PC-3 (cell line): ENCODE results near the gene SNX9. TPM values are rescaled to one million over a fixed set of nuclear protein-coding genes. Genes with fewer than 3 reads are reported as not detected.
"Not testable (repeated sequence)": the region's sequence is repeated elsewhere in the genome, so short reads cannot be mapped to it uniquely, and the experiment has no call there.

Experiments used
- ATAC-seq: fragments of 200-7000 bp; cut with Tn5 transposase; 2 replicates; pipeline ENCODE4 v1.9.1; 2020; ENCODE audit warnings: mild to moderate bottlenecking, moderate library complexity
- BruUV-seq: library from RNA; stranded (reverse); fragments of 400-500 nt; replicated peaks from 2 replicates; lab custom pipeline; 2021; lab: Mats Ljungman, UMichigan
- CTCF ChIA-PET: fragments of 300-600 bp; sonication (Branson Sonifier 250); formaldehyde crosslinking; loops from one replicate; lab custom pipeline; 2022; ENCODE audit warnings: antibody characterized with exemption; lab: Charles Lee
- POLR2A ChIA-PET: fragments of 300-600 bp; sonication (Branson Sonifier 250); formaldehyde crosslinking; loops from one replicate; lab custom pipeline; 2022; ENCODE audit warnings: antibody characterized with exemption; ENCODE audit not compliant: unreplicated experiment; lab: Charles Lee
- DNase-seq: peaks from one replicate; pipeline ENCODE4 v3.0.0-alpha.2; 2015
- H2AFZ ChIP-seq: fragments of 300-600 bp; sonication (generic); 2 replicates; pipeline ENCODE4 v1.6.0; 2016; ENCODE audit warnings: antibody characterized with exemption, low read length
- H3F3A ChIP-seq: fragments of 300-600 bp; sonication (generic); one replicate; pipeline ENCODE4 v1.6.0; 2017; ENCODE audit warnings: antibody characterized with exemption, low read length, control low read depth, mild to moderate bottlenecking; ENCODE audit not compliant: unreplicated experiment
- H3K27ac ChIP-seq: fragments of 300-600 bp; sonication (generic); 2 replicates; pipeline ENCODE4 v1.5.1; 2016; ENCODE audit warnings: mild to moderate bottlenecking, low read length
- H3K27me3 ChIP-seq: fragments of 300-600 bp; sonication (generic); 2 replicates; pipeline ENCODE4 v1.6.1; 2016; ENCODE audit warnings: low read length, mixed read lengths
- H3K36me3 ChIP-seq: fragments of 300-600 bp; sonication (generic); 2 replicates; pipeline ENCODE4 v1.6.1; 2016; ENCODE audit warnings: low read depth, mixed run types, low read length, mixed read lengths
- H3K4me1 ChIP-seq: fragments of 300-600 bp; sonication (generic); 2 replicates; pipeline ENCODE4 v1.5.1; 2016; ENCODE audit warnings: low read length; ENCODE audit not compliant: insufficient read depth
- H3K4me2 ChIP-seq: fragments of 300-600 bp; sonication (generic); 2 replicates; pipeline ENCODE4 v1.6.0; 2016; ENCODE audit warnings: low read length
- H3K4me3 ChIP-seq: fragments of 300-600 bp; sonication (generic); 2 replicates; pipeline ENCODE4 v1.5.1; 2016; ENCODE audit warnings: mild to moderate bottlenecking, low read length, mixed read lengths
- H3K79me2 ChIP-seq: fragments of 300-600 bp; sonication (generic); 2 replicates; pipeline ENCODE4 v1.6.1; 2017; ENCODE audit warnings: low read length, mixed read lengths
- H3K9ac ChIP-seq: fragments of 300-600 bp; sonication (generic); 2 replicates; pipeline ENCODE4 v1.6.0; 2016; ENCODE audit warnings: mild to moderate bottlenecking, low read length
- H3K9me2 ChIP-seq: fragments of 300-600 bp; sonication (generic); replicated peaks from 2 replicates; pipeline ENCODE4 v1.6.1; 2016; ENCODE audit warnings: mixed run types, low read length, mixed read lengths
- H3K9me3 ChIP-seq: fragments of 300-600 bp; sonication (generic); 2 replicates; pipeline ENCODE4 v1.6.1; 2016; ENCODE audit warnings: low read length, mixed read lengths
- H4K20me1 ChIP-seq: fragments of 300-600 bp; sonication (generic); 2 replicates; pipeline ENCODE4 v1.6.1; 2016; ENCODE audit warnings: low read length, mixed read lengths
- CTCF ChIP-seq: fragments of 300-600 bp; sonication (generic); conservative IDR thresholded peaks from 2 replicates; pipeline ENCODE4 v1.5.1; 2017; ENCODE audit warnings: antibody characterized with exemption, low read depth, mild to moderate bottlenecking, low read length
- EZH2 ChIP-seq: fragments of 300-600 bp; sonication (generic); IDR thresholded peaks from one replicate; pipeline ENCODE4 v1.6.1; 2017; ENCODE audit warnings: antibody characterized with exemption, mild to moderate bottlenecking, low read length; ENCODE audit not compliant: unreplicated experiment
- EZH2phosphoT487 ChIP-seq: fragments of 300-600 bp; sonication (generic); IDR thresholded peaks from 2 replicates; pipeline ENCODE4 v1.6.1; 2018; ENCODE audit warnings: mild to moderate bottlenecking, antibody characterized with exemption, low read length, borderline replicate concordance
- intact Hi-C: fragments of 100-400 bp; cut with micrococcal nuclease; formaldehyde crosslinking; loops from 2 replicates; pipeline ENCODE4 v1.9.0; 2023
- total RNA-seq: library from RNA; depleted of rRNA; stranded (reverse); fragments of >200 nt; gene quantifications from 2 replicates; pipeline ENCODE4 v1.2.3, GENCODE V29; 2014

SNX9 gene
- total RNA-seq, 1 experiment from 2014 or later = 18.0 TPM

DNA sequence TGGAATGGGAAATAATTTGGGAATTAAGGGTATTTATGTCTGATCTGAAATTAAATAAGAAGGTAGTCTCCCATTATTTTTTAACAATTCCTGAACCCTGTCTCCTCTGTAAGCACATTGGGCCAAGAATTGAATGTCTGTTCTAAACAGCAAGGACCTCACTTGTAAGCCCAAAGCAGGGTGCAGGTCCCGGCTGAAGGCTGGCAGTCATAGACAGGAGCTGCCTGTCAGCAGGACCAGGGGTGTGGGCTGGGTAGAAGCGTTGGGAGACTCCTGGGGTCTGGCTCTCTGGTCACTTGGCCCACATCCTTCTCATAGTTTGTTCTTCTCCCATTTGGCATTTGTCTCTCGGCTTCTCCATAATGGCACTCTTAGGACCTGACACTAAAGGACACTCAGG is 75.6 kb downstream of the SNX9 start:
- H3K4me2 ChIP-seq = no peak overlapping the region
- H3K27ac ChIP-seq = no peak overlapping the region
- ChIA-PET CTCF (no interaction called here), POLR2A (no interaction called here)
- H3K36me3 ChIP-seq = no peaks in the 10 kb centered on the region; the same call in 1 of the 2 replicates
- H3K79me2 ChIP-seq = no peaks in the 10 kb centered on the region
- no peak overlapping the region for H3K4me3 ChIP-seq
- H3K9me2 ChIP-seq = no peaks in the 10 kb centered on the region
- BruUV-seq = no TSS peak
- H3K9me3 ChIP-seq = no peaks in the 10 kb centered on the region
- H2AFZ ChIP-seq = no peak overlapping the region
- DNase-seq = no peak
- TF ChIP-seq CTCF (no peak), EZH2 (no peak), EZH2phosphoT487 (no peak)
- no peaks in the 10 kb centered on the region for H4K20me1 ChIP-seq
- H3F3A ChIP-seq = no peaks in the 10 kb centered on the region
- H3K4me1 ChIP-seq = no peaks in the 10 kb centered on the region; the same call in 1 of the 2 replicates
- H3K27me3 ChIP-seq = no peaks in the 10 kb centered on the region
- no peak overlapping the region for H3K9ac ChIP-seq
- intact Hi-C loops = no loop called here
- no peak for ATAC-seq

DNA sequence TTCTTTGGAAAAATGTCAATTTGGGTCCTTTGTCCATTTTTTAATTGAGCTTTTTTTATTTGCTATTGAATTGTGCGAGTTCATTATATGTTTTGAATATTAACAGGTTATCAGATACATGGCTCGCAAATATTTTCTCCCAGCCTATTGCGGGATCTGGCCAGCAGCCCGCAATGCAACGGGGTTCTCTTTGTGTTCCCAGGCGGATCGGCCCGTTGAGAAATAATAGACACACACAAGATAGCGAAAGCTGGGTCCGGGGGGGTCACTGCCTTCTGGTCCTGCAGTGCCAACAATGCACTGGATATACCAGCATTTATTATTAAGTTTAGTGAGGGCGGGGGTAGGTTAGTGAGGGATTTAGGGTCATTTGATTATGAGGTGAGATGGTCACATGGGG is 77.2 kb downstream of the SNX9 start:
- H3K79me2 ChIP-seq, H3K4me3 ChIP-seq, H3K4me2 ChIP-seq, H3F3A ChIP-seq, H3K9me2 ChIP-seq, H2AFZ ChIP-seq, H3K27me3 ChIP-seq, H3K9ac ChIP-seq, DNase-seq, CTCF ChIA-PET, H3K9me3 ChIP-seq, H4K20me1 ChIP-seq, H3K36me3 ChIP-seq, ATAC-seq, POLR2A ChIA-PET, intact Hi-C loops, BruUV-seq, H3K4me1 ChIP-seq, H3K27ac ChIP-seq: not testable (repeated sequence)

- ATAC-seq, H4K20me1 ChIP-seq, H3K4me3 ChIP-seq, H3K9me3 ChIP-seq, H3K27ac ChIP-seq, POLR2A ChIA-PET, H3K9me2 ChIP-seq, H3K9ac ChIP-seq, H3K36me3 ChIP-seq, H3K4me2 ChIP-seq, H2AFZ ChIP-seq, H3K79me2 ChIP-seq, intact Hi-C loops, H3K27me3 ChIP-seq, BruUV-seq, H3F3A ChIP-seq, H3K4me1 ChIP-seq: not testable (repeated sequence)
- peak; percentile 8 for DNase-seq
- CTCF ChIA-PET = interaction anchor here (0.6 kb wide), 1 partner anchor 305 kb away, joined by 5 read pairs; no protein-coding TSS in a partner anchor
These were observed 77.7 kb downstream of the SNX9 start for GRCh38 chr6:157900751-157901150.

DNA sequence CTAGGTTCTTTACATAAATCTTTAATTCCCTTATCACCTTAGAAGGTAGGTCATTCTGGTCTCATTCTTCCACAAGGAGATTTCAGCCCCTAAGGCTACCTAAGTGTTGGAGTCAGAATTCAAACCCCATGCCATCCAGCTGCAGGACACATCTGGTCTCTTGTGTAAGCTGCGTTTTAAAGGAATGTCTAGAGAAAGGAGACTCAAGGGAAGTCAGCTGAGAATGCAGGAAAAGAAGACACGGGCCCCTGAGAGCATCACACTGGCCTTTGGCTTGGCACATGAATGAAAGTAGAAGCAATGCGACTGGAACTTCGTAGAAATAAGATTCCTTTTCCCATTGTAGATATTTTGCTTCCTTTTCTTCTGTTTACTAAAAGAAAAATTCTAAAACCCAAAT is 82.0 kb downstream of the SNX9 start:
- Histone ChIP-seq H2AFZ (no peak overlapping the region), H4K20me1 (no peaks in the 10 kb centered on the region), H3K27ac (no peak overlapping the region), H3K4me1 (no peaks in the 10 kb centered on the region; the same call in 1 of the 2 replicates), H3K4me2 (no peak overlapping the region), H3K79me2 (no peaks in the 10 kb centered on the region), H3K9me2 (no peaks in the 10 kb centered on the region), H3K9ac (no peak overlapping the region), H3K9me3 (no peaks in the 10 kb centered on the region), H3K27me3 (no peaks in the 10 kb centered on the region), H3F3A (no peaks in the 10 kb centered on the region), H3K4me3 (no peak overlapping the region), H3K36me3 (peaks cover 3% of the 10 kb centered on the region)
- ChIA-PET CTCF (interaction anchor here (0.5 kb wide), 1 partner anchor 236 kb away, joined by 4 read pairs; no protein-coding TSS in a partner anchor), POLR2A (no interaction called here)
- no peak for ATAC-seq
- no peak for TF ChIP-seq CTCF
- DNase-seq = no peak
- no TSS peak for BruUV-seq
- intact Hi-C loops = no loop called here
